BLaER1 (cell line): Measurements from ENCODE around the gene ADAM8.

Source experiments
- H3K27ac ChIP-seq: shearing (Covaris generic); formaldehyde crosslinking; 2 replicates; pipeline ENCODE4 v1.8.1; 2022
- H3K27me3 ChIP-seq: shearing (Covaris generic); formaldehyde crosslinking; 2 replicates; pipeline ENCODE4 v1.8.1; 2022
- H3K36me3 ChIP-seq: shearing (Covaris generic); formaldehyde crosslinking; 2 replicates; pipeline ENCODE4 v1.8.1; 2022
- H3K4me1 ChIP-seq: shearing (Covaris generic); formaldehyde crosslinking; 2 replicates; pipeline ENCODE4 v1.8.1; 2022
- H3K4me2 ChIP-seq: shearing (Covaris generic); formaldehyde crosslinking; 2 replicates; pipeline ENCODE4 v1.8.1; 2022
- H3K4me3 ChIP-seq: shearing (Covaris generic); formaldehyde crosslinking; 2 replicates; pipeline ENCODE4 v1.8.1; 2022
- H3K9ac ChIP-seq: shearing (Covaris generic); formaldehyde crosslinking; 2 replicates; pipeline ENCODE4 v1.8.1; 2022
- H3K9me3 ChIP-seq: shearing (Covaris generic); formaldehyde crosslinking; 2 replicates; pipeline ENCODE4 v1.8.1; 2022
- H4K20me1 ChIP-seq: shearing (Covaris generic); formaldehyde crosslinking; 2 replicates; pipeline ENCODE4 v1.8.1; 2022
- Cebpa-rat ChIP-seq: shearing (Covaris generic); IDR thresholded peaks from 2 replicates; pipeline ENCODE4 v1.8.1; 2022

The ADAM8 gene

GRCh38 chr10:133276100-133276434 is 601 bp downstream of the ADAM8 start:
- Histone ChIP-seq H3K27me3 (peaks cover 30% of the 10 kb centered on the region), H3K27ac (no peak overlapping the region), H4K20me1 (peaks cover 65% of the 10 kb centered on the region), H3K9ac (no peak overlapping the region), H3K9me3 (no peaks in the 10 kb centered on the region), H3K36me3 (peaks cover 31% of the 10 kb centered on the region), H3K4me1 (peaks cover 56% of the 10 kb centered on the region), H3K4me3 (peak overlapping the region; percentile 57), H3K4me2 (peak overlapping the region; percentile 96)
- no peak for TF ChIP-seq Cebpa-rat

- Histone ChIP-seq H3K4me3 (peak overlapping the region; percentile 57; the same call in 1 of the 2 replicates), H3K9me3 (no peaks in the 10 kb centered on the region), H3K4me1 (peaks cover 56% of the 10 kb centered on the region), H3K27ac (no peak overlapping the region), H4K20me1 (peaks cover 63% of the 10 kb centered on the region), H3K4me2 (peak overlapping the region; percentile 96), H3K9ac (no peak overlapping the region), H3K27me3 (peaks cover 30% of the 10 kb centered on the region), H3K36me3 (peaks cover 27% of the 10 kb centered on the region)
- no peak for TF ChIP-seq Cebpa-rat
Observed at GRCh38 chr10:133275684-133276092, 980 bp downstream of the ADAM8 start.

GRCh38 chr10:133274751-133275683 is 1.7 kb downstream of the ADAM8 start:
- Histone ChIP-seq H3K36me3 (peaks cover 21% of the 10 kb centered on the region), H3K4me3 (peak overlapping the region; percentile 45), H4K20me1 (peaks cover 56% of the 10 kb centered on the region), H3K9me3 (no peaks in the 10 kb centered on the region), H3K27ac (no peak overlapping the region), H3K9ac (no peak overlapping the region), H3K4me1 (peaks cover 61% of the 10 kb centered on the region), H3K4me2 (peak overlapping the region; percentile 96), H3K27me3 (peaks cover 30% of the 10 kb centered on the region)
- no peak for TF ChIP-seq Cebpa-rat

GRCh38 chr10:133273534-133274143 is 3.0 kb downstream of the ADAM8 start:
- Histone ChIP-seq H3K9ac (no peak overlapping the region), H3K36me3 (peaks cover 7% of the 10 kb centered on the region; the same call in 1 of the 2 replicates), H4K20me1 (peaks cover 43% of the 10 kb centered on the region), H3K27me3 (peaks cover 30% of the 10 kb centered on the region), H3K4me1 (peaks cover 59% of the 10 kb centered on the region), H3K4me3 (no peak overlapping the region), H3K4me2 (no peak overlapping the region), H3K9me3 (no peaks in the 10 kb centered on the region), H3K27ac (no peak overlapping the region)
- no peak for TF ChIP-seq Cebpa-rat

GRCh38 chr10:133272964-133273420 is 3.7 kb downstream of the ADAM8 start:
- Histone ChIP-seq H3K9ac (no peak overlapping the region), H3K27me3 (peaks cover 30% of the 10 kb centered on the region), H3K9me3 (no peaks in the 10 kb centered on the region), H4K20me1 (peaks cover 36% of the 10 kb centered on the region), H3K4me2 (no peak overlapping the region), H3K27ac (no peak overlapping the region), H3K36me3 (peaks cover 6% of the 10 kb centered on the region; the same call in 1 of the 2 replicates), H3K4me3 (no peak overlapping the region), H3K4me1 (peaks cover 53% of the 10 kb centered on the region)
- TF ChIP-seq Cebpa-rat = no peak

GRCh38 chr10:133272301-133272963 is 4.2 kb downstream of the ADAM8 start:
- no peaks in the 10 kb centered on the region for H3K9me3 ChIP-seq
- no peak overlapping the region for H3K27ac ChIP-seq
- H3K27me3 ChIP-seq = peaks cover 30% of the 10 kb centered on the region
- H3K4me2 ChIP-seq = no peak overlapping the region
- peaks cover 31% of the 10 kb centered on the region for H4K20me1 ChIP-seq
- H3K9ac ChIP-seq = no peak overlapping the region
- H3K4me3 ChIP-seq = no peak overlapping the region
- H3K36me3 ChIP-seq = peaks cover under 1% of the 10 kb centered on the region; the same call in 1 of the 2 replicates
- H3K4me1 ChIP-seq = peaks cover 47% of the 10 kb centered on the region
- no peak for TF ChIP-seq Cebpa-rat

GRCh38 chr10:133271521-133272300 is 5.0 kb downstream of the ADAM8 start:
- Histone ChIP-seq H3K4me1 (peaks cover 40% of the 10 kb centered on the region), H4K20me1 (peaks cover 23% of the 10 kb centered on the region), H3K4me2 (no peak overlapping the region), H3K27me3 (peaks cover 23% of the 10 kb centered on the region), H3K9me3 (no peaks in the 10 kb centered on the region), H3K4me3 (no peak overlapping the region), H3K27ac (no peak overlapping the region), H3K36me3 (no peaks in the 10 kb centered on the region; the same call in 1 of the 2 replicates), H3K9ac (no peak overlapping the region)
- no peak for TF ChIP-seq Cebpa-rat

- Histone ChIP-seq H3K4me3 (no peak overlapping the region), H3K4me1 (peaks cover 31% of the 10 kb centered on the region), H3K36me3 (no peaks in the 10 kb centered on the region; the same call in 1 of the 2 replicates), H3K9ac (no peak overlapping the region), H4K20me1 (peaks cover 15% of the 10 kb centered on the region), H3K27me3 (peaks cover 14% of the 10 kb centered on the region), H3K4me2 (no peak overlapping the region), H3K27ac (no peak overlapping the region), H3K9me3 (no peaks in the 10 kb centered on the region)
- TF ChIP-seq Cebpa-rat = no peak
Observed at GRCh38 chr10:133270773-133271297, 5.8 kb downstream of the ADAM8 start.

- Histone ChIP-seq H3K4me1 (peaks cover 25% of the 10 kb centered on the region), H3K27ac (no peak overlapping the region), H4K20me1 (peaks cover 8% of the 10 kb centered on the region), H3K9me3 (no peaks in the 10 kb centered on the region), H3K9ac (no peak overlapping the region), H3K36me3 (no peaks in the 10 kb centered on the region; the same call in 1 of the 2 replicates), H3K4me2 (peak overlapping the region; percentile 39), H3K27me3 (peaks cover 8% of the 10 kb centered on the region), H3K4me3 (no peak overlapping the region)
- no peak for TF ChIP-seq Cebpa-rat
Observed at GRCh38 chr10:133270204-133270603, 6.5 kb downstream of the ADAM8 start.
